HG02973 (cell line): ENCODE measurements around the gene AEBP2.
"Not testable (repeated sequence)": the region's sequence is repeated elsewhere in the genome, so short reads cannot be mapped to it uniquely, and the experiment has no call there.

Source experiments
- ATAC-seq: cut with Tn5 transposase; IDR thresholded peaks from one replicate; pipeline ENCODE4 v1.9.1; 2021; ENCODE audit warnings: moderate library complexity; ENCODE audit not compliant: unreplicated experiment

The AEBP2 gene, protein sequence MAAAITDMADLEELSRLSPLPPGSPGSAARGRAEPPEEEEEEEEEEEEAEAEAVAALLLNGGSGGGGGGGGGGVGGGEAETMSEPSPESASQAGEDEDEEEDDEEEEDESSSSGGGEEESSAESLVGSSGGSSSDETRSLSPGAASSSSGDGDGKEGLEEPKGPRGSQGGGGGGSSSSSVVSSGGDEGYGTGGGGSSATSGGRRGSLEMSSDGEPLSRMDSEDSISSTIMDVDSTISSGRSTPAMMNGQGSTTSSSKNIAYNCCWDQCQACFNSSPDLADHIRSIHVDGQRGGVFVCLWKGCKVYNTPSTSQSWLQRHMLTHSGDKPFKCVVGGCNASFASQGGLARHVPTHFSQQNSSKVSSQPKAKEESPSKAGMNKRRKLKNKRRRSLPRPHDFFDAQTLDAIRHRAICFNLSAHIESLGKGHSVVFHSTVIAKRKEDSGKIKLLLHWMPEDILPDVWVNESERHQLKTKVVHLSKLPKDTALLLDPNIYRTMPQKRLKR

DNA sequence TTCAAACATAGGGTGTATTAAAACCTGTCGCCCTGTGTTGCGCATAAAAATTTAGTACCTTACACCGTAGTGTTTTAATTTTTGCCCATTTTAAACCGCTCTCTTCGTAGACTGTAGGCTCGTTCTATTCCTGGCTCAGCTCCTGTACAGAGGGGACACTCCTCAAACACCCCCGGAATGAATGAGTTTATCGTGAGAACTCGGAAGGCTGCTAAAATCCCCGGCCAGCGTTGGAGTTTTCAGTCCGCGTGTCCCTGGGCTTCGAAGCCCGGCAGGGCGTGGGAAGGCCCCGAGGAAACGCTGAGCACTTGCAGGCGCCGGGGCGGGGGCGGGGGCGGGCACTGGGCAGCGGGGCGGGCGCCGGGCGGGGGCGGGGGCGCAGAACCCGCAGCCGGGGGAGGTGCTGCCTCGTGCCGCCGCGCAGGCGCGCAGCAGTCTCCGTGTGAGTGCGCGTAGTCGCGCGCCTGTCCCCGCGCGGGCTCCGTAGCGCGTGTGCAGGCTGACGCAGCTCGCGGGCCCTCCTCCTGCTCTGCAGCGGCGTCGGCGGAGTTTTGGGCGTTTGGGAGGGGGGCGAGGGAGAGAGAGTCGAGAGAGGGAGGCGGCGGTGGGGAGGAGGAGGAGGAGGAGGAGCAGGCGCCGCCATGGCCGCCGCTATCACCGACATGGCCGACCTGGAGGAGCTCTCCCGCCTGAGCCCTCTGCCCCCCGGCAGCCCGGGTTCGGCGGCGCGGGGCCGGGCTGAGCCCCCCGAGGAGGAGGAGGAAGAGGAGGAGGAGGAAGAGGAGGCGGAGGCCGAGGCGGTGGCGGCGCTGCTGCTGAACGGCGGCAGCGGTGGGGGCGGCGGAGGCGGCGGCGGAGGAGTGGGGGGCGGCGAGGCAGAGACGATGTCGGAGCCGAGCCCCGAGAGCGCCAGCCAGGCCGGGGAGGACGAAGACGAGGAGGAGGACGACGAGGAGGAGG lies at the start of gene AEBP2:
AEBP2 (plus strand) TSS at position 434 of the 960 bp plus-strand sequence; CDS start at position 642, 208 bp downstream.
- peak; percentile 69 for ATAC-seq

DNA sequence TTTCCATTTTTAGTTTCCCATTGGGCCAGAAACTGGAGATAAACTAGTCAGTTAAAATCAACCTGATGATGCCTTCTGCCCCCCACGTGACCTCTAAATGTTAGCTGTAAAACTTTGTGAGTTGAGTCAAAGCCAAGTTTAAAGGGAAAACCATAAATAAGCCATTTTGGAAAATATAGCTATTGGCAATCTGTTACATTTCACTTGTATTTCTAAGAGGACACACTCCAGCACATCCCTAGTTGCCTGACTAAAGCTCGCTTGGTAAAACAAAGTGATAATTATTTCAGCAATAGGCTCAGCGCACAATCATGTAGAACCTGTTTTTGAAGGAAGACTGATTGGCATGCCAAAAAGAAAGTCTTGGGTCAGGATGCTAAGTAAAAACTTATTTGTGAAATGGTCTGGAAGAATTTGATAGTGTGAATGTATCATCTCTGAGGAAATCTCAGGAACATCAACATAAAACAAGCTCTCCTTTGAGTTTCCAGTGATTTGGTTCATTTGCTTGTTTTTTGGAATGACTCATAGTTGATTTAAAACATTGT lies 49.2 kb upstream of the AEBP2 start:
- no peak for ATAC-seq

DNA sequence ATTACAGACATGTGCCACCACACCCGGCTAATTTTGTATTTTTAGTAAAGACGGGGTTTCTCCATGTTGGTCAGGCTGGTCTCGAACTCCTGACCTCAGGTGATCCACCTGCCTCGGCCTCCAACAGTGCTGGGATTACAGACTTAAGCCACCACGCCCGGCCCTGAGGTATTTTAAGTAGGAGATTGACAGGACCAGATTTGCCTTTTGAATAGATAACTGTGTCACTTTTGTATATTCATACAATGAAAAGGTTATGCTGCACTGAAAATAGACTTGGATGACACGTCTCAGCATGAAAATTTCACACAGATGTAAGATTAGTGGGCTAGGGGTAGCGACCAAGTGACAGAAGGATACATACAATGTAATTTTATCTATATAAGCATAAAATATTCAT lies 46.6 kb upstream of the AEBP2 start:
- ATAC-seq = not testable (repeated sequence)

DNA sequence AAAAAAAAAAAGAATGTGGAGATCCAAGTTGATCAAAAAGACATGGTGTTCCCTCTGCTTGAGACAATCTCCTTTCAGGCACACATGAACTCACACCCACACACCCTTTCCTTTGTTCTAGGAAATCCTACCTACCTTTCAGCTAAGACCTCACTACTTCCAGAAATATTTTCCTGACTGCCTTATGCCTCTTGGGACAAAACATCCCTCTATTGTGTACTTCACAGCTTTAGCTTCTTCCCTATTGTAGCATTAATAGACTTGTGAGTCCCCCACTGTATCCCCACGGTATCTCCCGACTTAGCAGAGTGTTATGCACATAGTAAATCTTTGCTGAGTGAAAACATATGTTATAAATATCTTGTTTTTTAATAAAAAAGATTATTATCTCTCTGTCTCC lies 44.9 kb upstream of the AEBP2 start:
- ATAC-seq = no peak

DNA sequence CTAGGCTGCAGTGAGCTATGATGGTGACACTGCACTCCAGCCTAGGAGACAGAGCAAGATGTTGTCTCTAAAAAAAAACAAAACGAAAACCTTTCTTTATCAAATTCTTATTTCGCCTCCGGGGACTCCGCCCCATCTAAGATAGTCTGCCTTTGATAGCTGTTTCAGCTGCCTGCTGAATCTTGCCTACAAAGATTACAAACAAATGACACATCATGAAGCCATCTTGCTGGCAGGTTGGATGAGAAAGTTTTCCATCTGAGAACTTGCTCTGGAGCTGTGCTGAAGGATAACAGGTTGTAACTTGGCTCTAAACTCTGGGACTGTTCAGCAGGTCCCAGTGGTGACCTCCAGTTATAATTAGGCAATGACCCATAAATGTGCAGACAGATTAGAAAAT lies 41.8 kb upstream of the AEBP2 start:
- no peak for ATAC-seq

DNA sequence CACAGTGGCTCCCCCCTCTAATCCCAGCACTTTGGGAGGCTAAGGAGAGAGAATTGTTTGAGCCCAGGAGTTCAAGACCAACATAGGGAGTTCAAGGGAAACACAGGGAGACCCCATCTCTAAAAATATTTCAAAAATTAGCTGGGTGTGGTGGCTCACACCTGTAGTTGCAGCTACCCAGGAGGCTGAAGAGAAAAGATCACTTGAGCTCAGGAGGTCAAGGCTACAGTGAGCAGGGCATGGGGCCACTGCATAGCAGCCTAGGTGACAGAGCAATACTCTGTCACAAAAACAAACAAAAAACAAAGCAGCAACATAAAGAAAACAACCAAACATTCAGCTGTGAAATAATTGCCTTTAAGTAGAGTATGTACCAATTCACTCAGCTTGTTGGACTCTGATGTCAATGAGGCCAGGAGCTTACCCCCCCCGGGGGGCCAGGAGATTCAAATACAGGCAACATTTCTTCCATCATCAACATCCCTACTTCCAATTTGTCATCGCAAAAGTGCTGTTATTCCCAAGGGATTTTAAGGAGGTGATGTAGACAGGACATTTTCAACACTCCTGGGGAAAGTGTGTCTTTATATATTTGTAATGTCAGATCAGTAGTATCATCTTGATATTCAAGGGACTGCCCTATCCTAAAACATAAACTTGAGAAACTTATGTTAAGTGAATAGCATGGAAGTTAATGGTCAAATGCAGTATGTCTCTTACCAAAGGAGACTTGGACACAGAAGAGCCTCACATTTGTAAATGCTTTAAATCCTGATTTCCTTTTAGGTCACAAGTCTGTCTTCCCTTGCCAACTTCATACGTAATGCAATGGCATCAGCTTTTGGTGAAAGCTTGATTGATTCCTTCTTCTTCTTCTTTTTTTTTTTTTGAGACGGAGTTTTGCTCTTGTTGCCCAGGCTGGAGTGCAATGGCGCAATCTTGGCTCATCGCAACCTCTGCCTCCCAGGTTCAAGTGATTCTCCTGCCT lies 40.6 kb upstream of the AEBP2 start:
- no peak for ATAC-seq

DNA sequence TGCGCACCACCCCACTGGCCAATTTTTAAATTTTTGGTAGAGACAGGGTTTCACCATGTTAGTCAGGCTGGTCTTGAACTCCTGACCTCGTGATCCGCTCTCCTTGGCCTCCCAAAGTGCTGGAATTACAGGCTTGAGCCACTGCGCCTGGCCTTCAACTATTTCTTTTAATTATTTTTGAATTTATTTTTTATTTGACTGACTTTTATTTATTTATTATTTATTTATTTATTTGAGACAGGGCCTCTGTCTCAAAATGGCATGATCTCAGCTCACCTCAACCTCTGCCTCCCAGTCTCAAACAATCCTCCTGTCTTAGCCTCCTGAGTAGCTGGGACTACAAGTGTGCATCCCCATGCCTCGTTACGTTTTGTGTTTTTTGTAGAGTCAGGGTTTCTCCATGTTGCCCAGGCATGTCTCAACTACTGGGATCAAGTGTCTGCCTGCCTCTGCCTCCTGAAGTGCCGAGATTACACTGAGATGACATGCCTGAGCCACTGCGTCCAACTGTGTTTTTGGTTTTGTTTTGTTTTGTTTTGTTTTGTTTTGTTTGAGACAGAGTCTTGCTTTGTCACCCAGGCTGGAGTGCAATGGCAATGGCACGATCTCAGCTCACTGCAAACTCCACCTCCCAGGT lies 38.5 kb upstream of the AEBP2 start:
- ATAC-seq = not testable (repeated sequence)

DNA sequence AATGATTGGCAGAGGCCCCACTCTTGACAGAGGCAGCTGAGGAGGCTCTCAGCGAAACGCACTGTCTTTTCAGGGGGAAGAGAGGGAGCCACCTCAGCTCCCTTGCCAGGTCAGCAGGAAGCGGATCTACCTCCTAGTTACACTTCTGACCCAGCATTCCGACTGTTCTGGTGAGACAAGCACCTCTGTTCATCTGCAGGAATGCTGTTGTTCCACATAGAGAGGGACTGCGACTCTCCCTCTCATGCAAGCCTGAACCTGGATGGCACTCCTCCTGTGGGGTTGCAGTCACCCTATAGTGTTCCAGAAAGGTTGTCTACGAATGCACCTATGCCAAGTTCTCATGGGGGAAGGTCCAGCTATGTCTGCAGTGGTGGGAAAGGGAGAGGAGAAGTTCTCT lies 37.1 kb upstream of the AEBP2 start:
- no peak for ATAC-seq

DNA sequence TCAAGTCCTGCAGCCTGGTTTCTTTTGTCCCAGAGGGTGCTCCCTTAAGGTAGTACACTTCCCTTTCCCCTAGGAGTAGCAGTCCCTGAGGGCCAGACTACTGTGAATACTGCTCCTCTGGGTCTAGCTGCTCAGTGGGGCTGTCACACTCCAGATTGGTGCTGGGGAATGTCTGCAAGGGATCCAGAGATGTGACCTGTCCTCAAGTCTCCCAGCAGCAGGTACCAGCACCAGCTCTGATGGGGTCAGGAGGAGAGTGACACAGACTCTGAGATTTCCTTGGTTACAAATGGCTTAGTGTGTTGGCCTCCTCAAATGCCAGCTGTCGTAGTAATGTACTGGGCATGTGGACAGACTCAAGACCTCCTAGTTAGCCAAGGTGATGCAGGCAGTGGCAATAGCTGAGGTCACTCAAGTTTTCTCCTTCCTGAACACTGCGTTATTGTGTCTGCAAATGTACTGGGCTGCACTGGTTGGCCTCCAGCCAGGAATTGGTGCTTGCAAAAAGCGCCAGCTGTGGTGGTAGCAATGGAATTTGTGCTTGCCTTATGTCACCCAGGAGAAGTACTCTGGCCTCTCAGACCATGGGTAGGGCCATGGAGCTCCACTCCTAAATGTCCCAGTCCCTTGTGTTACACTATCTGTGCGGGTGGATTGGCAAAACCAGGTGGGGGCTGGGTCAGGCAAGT lies 36.4 kb upstream of the AEBP2 start:
- no peak for ATAC-seq

DNA sequence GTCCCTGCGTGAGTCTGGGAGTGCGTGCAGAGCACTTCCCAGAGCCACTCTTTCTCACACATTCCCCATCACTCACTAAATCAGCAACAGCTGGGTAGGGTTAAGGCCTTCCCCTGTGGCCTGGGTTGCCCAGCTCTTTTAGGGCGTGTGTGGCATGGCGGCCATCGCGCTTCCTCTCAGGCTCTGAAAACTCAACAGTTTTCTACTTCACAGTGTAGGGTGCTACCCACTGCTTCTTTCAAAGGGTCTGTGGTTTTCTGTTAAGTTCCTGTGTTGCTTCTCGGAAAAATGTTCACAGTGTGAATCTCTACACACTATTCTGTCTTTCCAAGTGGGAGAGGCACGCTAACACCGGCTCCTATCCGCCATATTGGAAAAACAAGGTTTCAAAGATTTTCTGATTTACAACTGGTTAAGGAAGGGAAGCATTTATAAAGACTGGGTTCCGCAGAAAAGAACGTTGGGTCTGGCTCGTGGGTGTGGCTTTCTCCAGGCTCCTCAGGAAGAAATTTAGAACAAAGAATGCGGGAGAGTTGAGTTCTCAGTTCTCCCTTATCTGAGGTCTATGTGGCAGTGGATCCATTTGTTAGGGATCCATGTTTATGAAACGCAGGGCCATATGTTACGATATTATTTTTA lies 34.9 kb upstream of the AEBP2 start:
- ATAC-seq = no peak

DNA sequence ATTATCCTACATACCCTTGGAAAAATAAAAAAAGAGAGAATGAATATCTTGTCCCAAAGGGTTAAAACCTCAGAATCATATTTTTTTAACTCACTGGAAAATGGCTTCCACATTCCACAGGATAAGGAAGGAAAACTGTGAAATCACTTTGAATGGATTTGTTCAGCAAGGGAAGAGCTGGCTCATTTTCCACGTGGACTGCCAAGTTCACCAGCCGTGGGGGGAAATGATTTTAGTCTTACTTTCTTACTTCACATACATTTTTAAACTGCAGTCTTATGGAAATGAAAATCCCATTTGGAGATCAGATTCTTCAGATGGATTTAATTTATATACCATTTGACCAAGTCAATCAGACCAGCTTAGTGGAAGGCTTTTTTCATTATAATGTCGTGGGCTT lies 29.9 kb upstream of the AEBP2 start:
- ATAC-seq = no peak

DNA sequence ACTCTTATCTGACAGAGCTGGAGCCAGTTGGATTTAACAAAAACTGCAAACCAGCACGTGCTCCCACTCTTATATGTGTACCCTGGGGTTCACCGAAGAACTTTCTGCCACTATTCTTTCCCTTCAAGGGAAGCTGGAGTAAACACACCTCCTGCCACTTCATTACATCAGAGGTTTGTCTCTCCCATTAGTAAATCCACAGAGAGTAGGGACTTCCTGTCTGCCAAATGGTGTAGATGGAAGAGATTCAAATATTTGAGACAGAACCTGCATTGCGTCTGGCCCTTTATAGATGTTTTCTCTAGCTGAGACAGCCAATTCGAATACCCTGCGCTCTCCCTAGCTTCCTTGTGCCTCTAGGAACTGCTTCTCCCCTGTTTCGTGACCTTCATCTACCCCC lies 29.1 kb upstream of the AEBP2 start:
- ATAC-seq = no peak

DNA sequence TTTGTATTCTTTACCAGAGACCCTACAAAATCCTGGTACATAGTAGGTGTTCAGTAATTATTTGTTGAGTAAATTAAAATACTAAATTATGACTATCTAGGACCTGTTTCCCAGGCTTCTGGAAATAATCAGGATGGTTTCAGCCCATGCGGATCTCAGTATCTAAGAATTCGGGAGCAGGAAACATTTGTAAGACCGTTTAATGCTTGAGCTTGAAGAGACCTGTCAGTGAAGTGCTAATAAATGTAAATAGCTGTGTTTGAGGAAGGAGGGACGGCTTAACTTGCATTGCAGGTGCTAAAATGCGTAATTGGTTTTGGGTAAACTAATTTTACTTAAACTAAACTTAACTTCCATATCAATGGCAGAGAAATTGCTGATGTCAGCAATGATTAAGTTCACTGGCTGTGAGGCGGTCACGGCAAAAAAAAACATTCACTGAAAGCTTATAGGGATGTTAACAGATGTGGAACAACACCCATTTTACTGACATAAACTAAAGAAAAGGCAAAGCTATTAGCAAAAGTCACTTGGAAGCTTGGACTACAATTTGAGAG lies 28.6 kb upstream of the AEBP2 start:
- ATAC-seq = no peak

DNA sequence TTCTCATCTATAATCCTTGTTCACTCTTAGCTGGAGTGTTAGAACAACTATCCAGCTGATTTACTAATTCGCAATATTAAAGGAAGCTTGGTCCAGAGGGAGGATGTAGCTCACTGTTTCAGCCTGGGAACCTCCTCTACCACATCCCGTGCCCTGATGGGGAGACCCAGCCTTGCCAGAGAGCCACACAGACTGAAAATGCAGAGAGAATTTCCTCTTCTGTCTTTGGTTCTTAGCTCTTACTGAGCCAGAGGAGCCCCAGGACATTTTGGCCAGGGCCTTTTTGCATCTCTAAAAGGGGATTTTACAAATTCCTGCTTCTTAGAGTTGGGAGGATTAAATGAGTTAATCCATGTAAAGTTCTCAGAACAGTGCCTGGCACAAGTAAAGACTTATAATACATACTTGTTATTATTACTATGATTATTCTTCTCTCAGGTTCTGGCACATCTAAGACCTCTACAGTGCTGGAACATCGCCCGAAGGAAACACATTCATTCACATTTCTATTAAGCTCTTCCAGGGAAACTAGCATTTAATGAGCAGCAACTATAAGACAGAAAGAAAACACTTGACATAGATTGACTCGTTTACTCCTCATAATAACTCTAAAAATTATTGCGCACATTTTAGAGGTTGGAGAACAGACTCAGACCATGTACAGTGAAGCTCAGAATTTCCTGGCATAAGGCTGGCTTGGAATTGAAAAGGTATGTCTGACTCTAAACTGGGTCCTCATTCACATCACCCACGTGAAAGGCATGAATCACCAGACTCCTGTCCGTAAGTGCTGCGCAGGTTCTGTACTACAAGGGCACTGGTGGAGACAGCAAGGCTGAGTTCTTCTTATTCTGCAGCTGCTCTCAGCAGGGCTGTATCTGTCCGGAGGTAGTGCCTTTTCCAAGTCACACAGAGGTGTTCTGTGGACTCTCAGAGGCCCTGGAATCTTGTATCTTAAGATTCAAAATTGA lies 27.8 kb upstream of the AEBP2 start:
- ATAC-seq = no peak

DNA sequence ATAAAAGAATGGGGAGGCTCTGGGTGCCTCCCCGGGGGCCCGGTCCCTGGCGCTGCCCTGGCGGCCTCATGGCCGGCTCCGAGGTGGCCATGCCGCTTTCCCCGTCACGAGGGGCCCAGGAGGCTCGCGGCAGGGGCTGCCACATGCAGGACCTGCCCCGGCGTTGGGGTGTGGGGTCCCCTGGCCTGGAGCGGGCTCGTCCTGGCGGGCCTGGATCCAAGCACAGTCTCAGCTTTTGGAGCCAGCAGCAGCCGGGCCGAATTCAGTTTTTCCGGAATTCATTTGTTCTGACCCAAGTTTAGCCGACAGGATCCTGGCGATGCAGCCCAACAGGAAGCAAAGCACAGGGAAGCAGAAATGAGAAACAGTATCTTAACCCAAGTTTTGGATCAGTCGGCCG lies 26.4 kb upstream of the AEBP2 start:
- ATAC-seq = no peak

DNA sequence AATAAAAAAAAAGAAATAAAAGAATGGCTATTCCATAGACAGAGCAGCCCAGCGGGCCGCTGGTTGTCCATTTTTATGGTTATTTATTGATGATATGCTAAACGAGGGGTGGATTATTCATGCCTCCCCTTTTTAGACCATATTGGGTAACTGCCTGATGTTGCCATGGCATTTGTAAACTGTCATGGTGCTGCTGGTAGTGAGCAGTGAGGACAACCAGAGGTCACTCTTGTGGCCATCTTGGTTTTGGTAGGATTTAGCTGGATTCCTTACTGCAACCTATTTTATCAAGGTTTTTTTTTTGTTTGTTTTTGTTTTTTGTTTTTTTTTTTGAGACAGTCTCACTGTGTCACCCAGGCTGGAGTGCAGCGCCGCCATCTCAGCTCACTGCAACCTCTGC lies 25.7 kb upstream of the AEBP2 start:
- ATAC-seq = not testable (repeated sequence)

DNA sequence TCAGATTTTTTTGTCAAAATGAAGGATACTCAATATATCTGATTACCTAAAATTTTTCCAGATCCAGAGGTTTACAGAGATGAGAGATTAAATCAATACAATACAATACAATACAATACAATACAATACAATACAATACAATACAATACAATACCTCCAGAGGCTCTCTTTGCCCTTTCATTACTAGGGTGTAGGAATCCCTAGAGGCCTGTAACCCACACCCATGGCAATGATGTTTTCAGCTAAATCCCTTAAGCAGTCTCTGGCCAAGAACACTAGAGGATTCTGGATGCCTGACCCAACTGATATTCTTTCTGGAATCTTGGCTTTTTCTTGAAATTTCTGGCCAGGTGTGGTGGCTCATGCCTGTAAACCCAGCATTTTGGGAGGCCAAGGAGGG lies 23.7 kb upstream of the AEBP2 start:
- ATAC-seq = no peak
